ENCODE measurements around the gene NMT2.
"Not testable (repeated sequence)": the region's sequence is repeated elsewhere in the genome, so short reads cannot be mapped to it uniquely, and the experiment has no call there.

Gene NMT2

GRCh38 chr10:15168291-15168785 is at the start of gene NMT2:
Gene NMT2, minus strand, starts transcription at chr10:15168693. Its CDS starts 81 bp downstream, at chr10:15168612.
- H3K27me3 Mint-ChIP-seq = no peaks in the 10 kb centered on the region
- peak within 1 kb of the TSS; percentile 97 to 98 for H3K27ac Mint-ChIP-seq
- H3K9me3 Mint-ChIP-seq = no peaks in the 10 kb centered on the region
- ATAC-seq (peak; percentile 84), DNase-seq (peak in 1 of 2 donors; percentile 81)
- peaks cover 61% of the 10 kb centered on the region for H3K4me1 Mint-ChIP-seq
- peak within 1 kb of the TSS; percentile 89 to 98 for H3K4me3 Mint-ChIP-seq

DNA sequence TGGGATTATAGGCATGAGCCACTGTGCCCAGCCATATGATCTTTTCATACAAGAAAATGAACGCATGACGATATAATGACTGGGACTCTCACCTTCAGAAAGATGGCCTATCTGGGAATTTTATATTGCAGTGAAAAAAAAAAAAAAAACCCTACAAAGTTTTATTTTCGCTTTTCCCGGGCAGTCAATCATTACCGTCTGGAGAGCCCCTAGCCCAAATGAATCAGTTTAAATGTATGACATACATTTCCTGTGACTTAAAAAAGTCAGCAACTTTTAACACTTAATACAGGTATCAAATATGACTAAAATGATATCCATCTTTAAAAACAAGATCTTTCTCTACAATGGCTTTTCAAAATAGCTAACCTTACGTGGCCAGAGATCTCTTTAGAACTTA is 48.2 kb upstream of the NMT2 start:
- Mint-ChIP-seq H3K4me1 (peaks cover 8% of the 10 kb centered on the region), H3K4me3 (no peak overlapping the region), H3K27ac (no peak overlapping the region), H3K27me3 (no peaks in the 10 kb centered on the region), H3K9me3 (no peaks in the 10 kb centered on the region)
- no peak for DNase-seq
- ATAC-seq = no peak

- Mint-ChIP-seq H3K4me1 (peaks cover 26% of the 10 kb centered on the region), H3K27ac (no peak overlapping the region), H3K4me3 (no peak overlapping the region), H3K9me3 (no peaks in the 10 kb centered on the region), H3K27me3 (no peaks in the 10 kb centered on the region)
- DNase-seq (no peak), ATAC-seq (no peak)
Measured at GRCh38 chr10:15214237-15214636, 45.7 kb upstream of the NMT2 start.

GRCh38 chr10:15213461-15213861 is 45.0 kb upstream of the NMT2 start:
- Mint-ChIP-seq H3K27me3 (no peaks in the 10 kb centered on the region), H3K4me3 (no peak overlapping the region), H3K4me1 (peaks cover 33% of the 10 kb centered on the region), H3K9me3 (no peaks in the 10 kb centered on the region), H3K27ac (no peak overlapping the region)
- DNase-seq (no peak), ATAC-seq (no peak)

DNA sequence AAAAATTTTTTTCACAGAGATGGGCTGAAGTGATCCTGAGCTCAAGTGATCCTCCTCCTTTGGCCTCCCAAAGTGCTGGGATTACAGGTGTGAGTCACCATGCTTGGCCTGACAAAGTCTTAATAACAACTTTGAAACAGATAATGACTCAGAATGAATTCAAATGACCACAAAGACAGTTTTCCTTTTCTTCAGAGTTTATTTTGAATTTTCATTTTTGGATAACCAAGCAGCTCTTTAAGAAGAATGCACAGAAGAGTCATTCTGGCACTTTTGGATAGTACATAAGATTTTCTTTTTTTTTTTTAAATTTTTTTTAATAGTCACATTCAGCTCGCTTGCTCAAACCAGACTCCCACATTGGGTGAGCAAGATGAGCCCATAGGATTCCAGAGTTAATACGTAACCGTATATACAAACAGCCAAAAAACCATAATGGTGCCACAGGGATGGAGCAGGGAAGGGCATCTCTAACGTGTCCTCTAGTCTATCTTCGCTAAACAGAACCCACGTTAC is 43.0 kb upstream of the NMT2 start:
- DNase-seq (no peak), ATAC-seq (no peak)
- no peak overlapping the region for H3K4me3 Mint-ChIP-seq
- H3K27me3 Mint-ChIP-seq = no peaks in the 10 kb centered on the region
- no peak overlapping the region for H3K27ac Mint-ChIP-seq
- H3K9me3 Mint-ChIP-seq = no peaks in the 10 kb centered on the region
- H3K4me1 Mint-ChIP-seq = peaks cover 51% of the 10 kb centered on the region

DNA sequence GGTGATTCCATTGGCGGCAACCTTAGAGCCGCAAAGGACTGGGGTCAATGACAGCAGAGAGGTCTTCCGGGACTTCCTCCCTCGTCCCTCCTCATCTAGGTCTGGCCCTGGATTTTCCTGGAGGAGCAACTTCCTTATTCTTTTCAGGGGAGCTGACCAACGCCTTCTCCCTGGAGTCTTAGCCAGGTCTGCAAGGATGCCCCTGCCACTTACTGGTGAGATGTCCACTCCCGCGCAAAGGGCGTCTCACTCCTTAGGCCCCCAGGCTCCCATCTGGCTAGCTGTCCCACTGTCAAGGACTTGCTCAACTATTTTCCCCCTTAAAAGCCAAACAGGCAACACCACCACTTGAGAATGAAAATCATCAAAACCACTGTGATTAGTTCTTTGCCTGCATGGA is 42.0 kb upstream of the NMT2 start:
- Mint-ChIP-seq H3K9me3 (no peaks in the 10 kb centered on the region), H3K4me1 (peaks cover 54% of the 10 kb centered on the region), H3K27ac (no peak overlapping the region), H3K4me3 (no peak overlapping the region), H3K27me3 (no peaks in the 10 kb centered on the region)
- no peak for DNase-seq
- ATAC-seq = no peak

DNA sequence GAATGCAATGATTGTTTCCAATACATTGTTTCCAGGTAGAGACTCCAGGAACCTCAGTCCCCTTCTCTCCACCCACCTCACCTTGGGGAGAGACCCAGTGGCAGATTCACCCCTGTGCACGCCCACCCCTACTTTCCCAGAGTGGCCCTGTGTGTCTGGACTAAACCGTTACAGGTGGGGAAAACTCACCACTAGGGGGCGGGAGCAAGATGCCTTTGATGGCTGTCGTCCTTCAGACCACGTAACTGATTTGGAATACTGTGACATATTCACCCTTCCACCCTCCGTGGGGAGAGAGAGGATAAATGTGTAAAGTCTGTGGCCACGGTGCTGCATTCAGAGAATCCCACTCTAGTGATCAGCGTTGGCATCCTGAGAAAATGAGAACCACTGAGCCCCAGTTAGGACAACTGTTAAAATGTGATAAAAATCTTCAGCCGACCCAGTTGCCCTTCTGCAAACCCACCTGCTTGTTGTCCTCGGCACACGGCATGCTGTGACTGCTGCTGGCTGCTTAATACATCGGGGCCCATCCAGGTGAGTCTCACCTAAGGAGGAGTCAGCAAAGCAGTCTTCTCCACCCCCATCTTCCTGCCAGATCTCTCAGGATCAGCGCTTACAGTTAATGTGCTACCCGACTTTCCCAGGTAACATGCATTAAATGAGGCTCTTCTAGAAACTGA is 41.5 kb upstream of the NMT2 start:
- H3K27ac Mint-ChIP-seq = no peak overlapping the region
- H3K4me1 Mint-ChIP-seq = peaks cover 54% of the 10 kb centered on the region
- H3K4me3 Mint-ChIP-seq = no peak overlapping the region
- ATAC-seq (peak; percentile 78), DNase-seq (peak; percentile 65 to 72)
- H3K27me3 Mint-ChIP-seq = no peaks in the 10 kb centered on the region
- H3K9me3 Mint-ChIP-seq = no peaks in the 10 kb centered on the region

- Mint-ChIP-seq H3K4me1 (peaks cover 60% of the 10 kb centered on the region), H3K4me3 (peak overlapping the region; percentile 83 to 87), H3K27me3 (no peaks in the 10 kb centered on the region), H3K9me3 (no peaks in the 10 kb centered on the region), H3K27ac (peak overlapping the region; percentile 94 to 95)
- DNase-seq (no peak), ATAC-seq (no peak)
Measured at GRCh38 chr10:15208221-15208620, 39.7 kb upstream of the NMT2 start.

DNA sequence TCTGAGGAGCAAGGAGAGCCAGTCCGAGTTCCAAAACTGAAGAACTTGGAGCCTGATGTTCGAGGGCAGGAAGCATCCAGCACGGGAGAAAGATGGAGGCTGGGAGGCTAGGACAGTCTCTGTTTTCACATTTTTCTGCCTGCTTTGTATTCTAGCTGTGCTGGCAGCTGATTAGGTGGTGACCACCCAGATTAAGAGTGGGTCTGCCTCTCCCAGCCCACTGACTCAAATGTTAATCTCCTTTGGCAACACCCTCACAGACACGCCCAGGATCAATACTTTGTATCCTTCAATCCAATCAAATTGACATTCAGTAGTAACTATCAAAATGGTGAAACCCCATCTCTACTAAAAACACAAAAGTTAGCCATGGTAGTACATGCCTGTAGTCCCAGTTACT is 38.9 kb upstream of the NMT2 start:
- ATAC-seq, DNase-seq, H3K27me3 Mint-ChIP-seq, H3K9me3 Mint-ChIP-seq, H3K27ac Mint-ChIP-seq, H3K4me3 Mint-ChIP-seq: not testable (repeated sequence)
- peaks cover 68% of the 10 kb centered on the region for H3K4me1 Mint-ChIP-seq

DNA sequence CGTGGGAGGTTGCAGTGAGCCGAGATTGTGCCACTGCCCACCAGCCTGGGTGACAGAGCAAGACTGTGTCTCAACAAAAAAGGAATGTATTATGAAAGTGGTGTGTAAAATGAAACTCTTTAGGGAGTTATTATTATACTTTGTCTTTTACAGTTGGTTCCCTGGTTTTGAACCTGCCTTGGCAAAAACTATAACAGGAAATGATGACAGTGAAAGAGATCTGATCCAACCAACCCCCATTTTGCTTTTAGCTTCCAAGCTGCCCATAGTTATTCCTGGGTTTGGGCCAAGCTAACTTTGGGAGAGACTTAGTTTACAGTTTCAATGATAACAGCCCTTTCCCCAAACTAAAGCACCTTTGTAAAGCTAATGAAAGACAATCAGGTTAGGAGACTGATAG is 34.1 kb upstream of the NMT2 start:
- Mint-ChIP-seq H3K4me3 (no peak overlapping the region), H3K27me3 (no peaks in the 10 kb centered on the region), H3K9me3 (no peaks in the 10 kb centered on the region), H3K4me1 (peaks cover 29% of the 10 kb centered on the region), H3K27ac (no peak overlapping the region)
- ATAC-seq (no peak), DNase-seq (no peak)

- H3K27me3 Mint-ChIP-seq, H3K27ac Mint-ChIP-seq, H3K4me3 Mint-ChIP-seq, H3K9me3 Mint-ChIP-seq, DNase-seq, ATAC-seq: not testable (repeated sequence)
- peaks cover 29% of the 10 kb centered on the region for H3K4me1 Mint-ChIP-seq
Measured at GRCh38 chr10:15202301-15202621, 33.8 kb upstream of the NMT2 start.

- peaks cover 29% of the 10 kb centered on the region for H3K4me1 Mint-ChIP-seq
- DNase-seq (no peak), ATAC-seq (no peak)
- no peaks in the 10 kb centered on the region for H3K27me3 Mint-ChIP-seq
- no peak overlapping the region for H3K27ac Mint-ChIP-seq
- H3K4me3 Mint-ChIP-seq = no peak overlapping the region
- no peaks in the 10 kb centered on the region for H3K9me3 Mint-ChIP-seq
Measured at GRCh38 chr10:15201589-15202300, 33.3 kb upstream of the NMT2 start.

GRCh38 chr10:15200626-15201025 is 32.1 kb upstream of the NMT2 start:
- H3K4me3 Mint-ChIP-seq = no peak overlapping the region
- peaks cover 31% of the 10 kb centered on the region for H3K4me1 Mint-ChIP-seq
- no peak for ATAC-seq
- H3K27me3 Mint-ChIP-seq = no peaks in the 10 kb centered on the region
- peak overlapping the region in 1 of 2 donors; percentile 31 for H3K27ac Mint-ChIP-seq
- no peak for DNase-seq
- H3K9me3 Mint-ChIP-seq = no peaks in the 10 kb centered on the region

- no peak overlapping the region for H3K4me3 Mint-ChIP-seq
- ATAC-seq (no peak), DNase-seq (no peak)
- H3K27ac Mint-ChIP-seq = peak overlapping the region in 1 of 2 donors; percentile 59
- no peaks in the 10 kb centered on the region for H3K9me3 Mint-ChIP-seq
- H3K4me1 Mint-ChIP-seq = peaks cover 23% of the 10 kb centered on the region
- H3K27me3 Mint-ChIP-seq = no peaks in the 10 kb centered on the region
Measured at GRCh38 chr10:15197911-15198310, 29.4 kb upstream of the NMT2 start.

DNA sequence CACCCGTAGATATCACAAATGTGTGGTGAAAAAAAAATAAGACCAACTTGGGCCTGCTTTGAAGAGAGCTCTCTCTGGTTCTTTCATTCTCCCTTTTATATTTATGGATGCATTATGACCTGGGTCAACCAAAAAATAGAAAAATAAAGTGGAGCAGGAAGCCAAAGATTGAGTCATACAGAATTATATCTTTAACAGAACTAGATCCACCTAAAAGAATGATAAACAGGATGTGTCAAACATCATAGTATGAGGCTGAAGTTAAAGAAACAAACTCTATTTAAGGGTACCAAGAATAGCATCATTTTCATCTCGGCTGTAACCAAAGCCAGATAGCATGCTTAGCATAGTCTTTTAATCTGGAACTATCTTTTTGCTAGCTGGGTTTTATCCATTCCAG is 28.8 kb upstream of the NMT2 start:
- H3K4me1 Mint-ChIP-seq = peaks cover 17% of the 10 kb centered on the region
- ATAC-seq (no peak), DNase-seq (no peak)
- peak overlapping the region in 1 of 2 donors; percentile 89 for H3K27ac Mint-ChIP-seq
- H3K9me3 Mint-ChIP-seq = no peaks in the 10 kb centered on the region
- no peaks in the 10 kb centered on the region for H3K27me3 Mint-ChIP-seq
- no peak overlapping the region for H3K4me3 Mint-ChIP-seq
